Measurements from ENCODE around the gene ROR1.

Gene ROR1

GRCh38 chr1:64126581-64126980, 352.8 kb downstream of the ROR1 start:
- DNase-seq (ENCODE audit: low spot score) (no peak), FAIRE-seq (no peak)

- no peak for FAIRE-seq
- no peak for DNase-seq (ENCODE audit: low spot score)
These were observed 353.5 kb downstream of the ROR1 start for GRCh38 chr1:64127297-64127696.

GRCh38 chr1:64129701-64130100, 355.9 kb downstream of the ROR1 start:
- FAIRE-seq: no peak

GRCh38 chr1:64131155-64131554, 357.3 kb downstream of the ROR1 start:
- no peak for DNase-seq (ENCODE audit: low spot score)
- no peak for FAIRE-seq

More at GRCh38 chr1:64129701-64130100, 355.9 kb downstream of the ROR1 start:
- DNase-seq (ENCODE audit: low spot score): no peak

- peak; percentile 89 for DNase-seq (ENCODE audit: low spot score)
- peak; percentile 92 for FAIRE-seq
These were observed 359.2 kb downstream of the ROR1 start for GRCh38 chr1:64133036-64133435.

GRCh38 chr1:64135462-64136223, 361.8 kb downstream of the ROR1 start:
- DNase-seq (ENCODE audit: low spot score) (no peak), FAIRE-seq (no peak)

- DNase-seq (ENCODE audit: low spot score) (no peak), FAIRE-seq (no peak)
These were observed 362.5 kb downstream of the ROR1 start for GRCh38 chr1:64136296-64136695.

GRCh38 chr1:64136752-64137411, 363.1 kb downstream of the ROR1 start:
- FAIRE-seq (no peak), DNase-seq (ENCODE audit: low spot score) (peak; percentile 67)

GRCh38 chr1:64137412-64137803, 363.6 kb downstream of the ROR1 start:
- DNase-seq (ENCODE audit: low spot score): no peak
- FAIRE-seq: no peak

GRCh38 chr1:64139877-64140276, 366.1 kb downstream of the ROR1 start:
- DNase-seq (ENCODE audit: low spot score): no peak
- no peak for FAIRE-seq

- DNase-seq (ENCODE audit: low spot score) (no peak), FAIRE-seq (no peak)
These were observed 366.8 kb downstream of the ROR1 start for GRCh38 chr1:64140596-64140995.

- DNase-seq (ENCODE audit: low spot score): no peak
- no peak for FAIRE-seq
These were observed 373.4 kb downstream of the ROR1 start for GRCh38 chr1:64147045-64147724.

- FAIRE-seq (no peak), DNase-seq (ENCODE audit: low spot score) (no peak)
These were observed 373.9 kb downstream of the ROR1 start for GRCh38 chr1:64147759-64148158.

GRCh38 chr1:64150266-64150665, 376.4 kb downstream of the ROR1 start:
- no peak for DNase-seq (ENCODE audit: low spot score)
- no peak for FAIRE-seq

- FAIRE-seq (no peak), DNase-seq (ENCODE audit: low spot score) (no peak)
These were observed 377.0 kb downstream of the ROR1 start for GRCh38 chr1:64150729-64151230.

GRCh38 chr1:64155278-64155677, 381.5 kb downstream of the ROR1 start:
- FAIRE-seq (no peak), DNase-seq (ENCODE audit: low spot score) (no peak)

GRCh38 chr1:64161357-64161941, 387.6 kb downstream of the ROR1 start:
- DNase-seq (ENCODE audit: low spot score) (no peak), FAIRE-seq (no peak)

GRCh38 chr1:64162151-64162550, 388.3 kb downstream of the ROR1 start:
- FAIRE-seq (no peak), DNase-seq (ENCODE audit: low spot score) (no peak)

- no peak for FAIRE-seq
- DNase-seq (ENCODE audit: low spot score): no peak
These were observed 389.0 kb downstream of the ROR1 start for GRCh38 chr1:64162804-64163203.

- DNase-seq (ENCODE audit: low spot score) (no peak), FAIRE-seq (no peak)
These were observed 389.6 kb downstream of the ROR1 start for GRCh38 chr1:64163431-64163830.

GRCh38 chr1:64163970-64164369, 390.2 kb downstream of the ROR1 start:
- FAIRE-seq (no peak), DNase-seq (ENCODE audit: low spot score) (peak; percentile 27)

- DNase-seq (ENCODE audit: low spot score) (no peak), FAIRE-seq (no peak)
These were observed 392.8 kb downstream of the ROR1 start for GRCh38 chr1:64166629-64167028.
